ENCODE measurements around the gene CPN1.

- no peak for TF ChIP-seq CTCF (IDR thresholded peaks at IDR 0.05 in 2 of 3, conservative IDR thresholded peaks at IDR 0.05 in 1 of 3; ENCODE audit: borderline replicate concordance in 1 of 3, insufficient read depth in 1 of 3, low read depth in 2 of 3, low read length in 2 of 3)
- no peak for TF ChIP-seq JUND (IDR thresholded peaks at IDR 0.05)
- no peak for TF ChIP-seq POLR2AphosphoS5 (IDR thresholded peaks at IDR 0.05; ENCODE audit: low read depth, low read length)
- no peak for TF ChIP-seq EZH2 (IDR thresholded peaks at IDR 0.05)
- no peak for TF ChIP-seq EGR1 (IDR thresholded peaks at IDR 0.05; ENCODE audit: low read depth)
- no peak for TF ChIP-seq POLR2A (IDR thresholded peaks at IDR 0.05; ENCODE audit: borderline replicate concordance, extremely low read depth, insufficient read depth, insufficient read length)
- no peak for TF ChIP-seq REST (IDR thresholded peaks at IDR 0.05; ENCODE audit: low read depth)
- no peak for TF ChIP-seq ZBTB33 (IDR thresholded peaks at IDR 0.05; ENCODE audit: extremely low read depth, insufficient replicate concordance, low read length)
- TF ChIP-seq EZH2phosphoT487 (IDR thresholded peaks at IDR 0.05; ENCODE audit: borderline replicate concordance), result no peak
- TF ChIP-seq MAX (IDR thresholded peaks at IDR 0.05), result no peak
- no peak for TF ChIP-seq RAD21 (IDR thresholded peaks at IDR 0.05; ENCODE audit: low read depth)
Observed at GRCh38 chr10:100130831-100131230, 49.2 kb upstream of the CPN1 start.
